Fibroblast of the aortic adventitia (primary cell): ENCODE data around the gene CHST4. TPM values are rescaled to one million over a fixed set of nuclear protein-coding genes. Genes with fewer than 3 reads are reported as not detected.
A peak's percentile ranks its signal among the peaks of the same experiment; 100 is the strongest.

Experiments
- DNase-seq: peaks from one replicate; pipeline ENCODE4 v3.0.0-alpha.2; 2010; ENCODE audit warnings: low read depth
- H3K4me3 ChIP-seq: 2 replicates; pipeline ENCODE4 v1.5.1; 2011; ENCODE audit warnings: low read depth, mild to moderate bottlenecking, control low read depth, low read length, moderate library complexity
- CTCF ChIP-seq: IDR thresholded peaks from 2 replicates; pipeline ENCODE4 v1.5.1; 2011; ENCODE audit warnings: mild to moderate bottlenecking, low read length, control low read depth, inconsistent platforms; ENCODE audit not compliant: insufficient read depth
- total RNA-seq: library from RNA; depleted of rRNA; stranded (reverse); fragments of >200 nt; gene quantifications from 2 replicates; pipeline ENCODE4 v1.2.3, GENCODE V29; 2012; ENCODE audit warnings: low replicate concordance

Gene CHST4
- total RNA-seq, 1 donor: not detected

GRCh38 chr16:71489122-71489521 is 37.1 kb upstream of the CHST4 start, which contains the start of gene ZNF19:
TSS of gene ZNF19 (minus strand) at chr16:71489324. CDS start at chr16:71482114, 7,210 bp downstream.
- no peak for DNase-seq
- no peak for TF ChIP-seq CTCF
- no peak within 1 kb of the TSS for H3K4me3 ChIP-seq

- no peak for DNase-seq
- no peak for TF ChIP-seq CTCF
- no peak overlapping the region for H3K4me3 ChIP-seq
These were observed 35.9 kb upstream of the CHST4 start for GRCh38 chr16:71490361-71490760.

- no peak for DNase-seq
- no peak for TF ChIP-seq CTCF
- H3K4me3 ChIP-seq: no peak overlapping the region
These were observed 35.2 kb upstream of the CHST4 start for GRCh38 chr16:71491054-71491453.

- DNase-seq: no peak
- no peak overlapping the region for H3K4me3 ChIP-seq
- TF ChIP-seq CTCF: no peak
These were observed 33.4 kb upstream of the CHST4 start for GRCh38 chr16:71492786-71493185.

- TF ChIP-seq CTCF: no peak
- no peak overlapping the region for H3K4me3 ChIP-seq
- DNase-seq: no peak
These were observed 33.0 kb upstream of the CHST4 start for GRCh38 chr16:71493213-71493612.

- no peak for TF ChIP-seq CTCF
- H3K4me3 ChIP-seq: no peak overlapping the region
- no peak for DNase-seq
These were observed 28.2 kb upstream of the CHST4 start for GRCh38 chr16:71498031-71498430.

GRCh38 chr16:71499775-71500364 is 26.4 kb upstream of the CHST4 start:
- TF ChIP-seq CTCF: peak; percentile 74
- H3K4me3 ChIP-seq: no peak overlapping the region
- peak; percentile 77 for DNase-seq
